ENCODE data around the gene CHST15.

Gene CHST15

DNA sequence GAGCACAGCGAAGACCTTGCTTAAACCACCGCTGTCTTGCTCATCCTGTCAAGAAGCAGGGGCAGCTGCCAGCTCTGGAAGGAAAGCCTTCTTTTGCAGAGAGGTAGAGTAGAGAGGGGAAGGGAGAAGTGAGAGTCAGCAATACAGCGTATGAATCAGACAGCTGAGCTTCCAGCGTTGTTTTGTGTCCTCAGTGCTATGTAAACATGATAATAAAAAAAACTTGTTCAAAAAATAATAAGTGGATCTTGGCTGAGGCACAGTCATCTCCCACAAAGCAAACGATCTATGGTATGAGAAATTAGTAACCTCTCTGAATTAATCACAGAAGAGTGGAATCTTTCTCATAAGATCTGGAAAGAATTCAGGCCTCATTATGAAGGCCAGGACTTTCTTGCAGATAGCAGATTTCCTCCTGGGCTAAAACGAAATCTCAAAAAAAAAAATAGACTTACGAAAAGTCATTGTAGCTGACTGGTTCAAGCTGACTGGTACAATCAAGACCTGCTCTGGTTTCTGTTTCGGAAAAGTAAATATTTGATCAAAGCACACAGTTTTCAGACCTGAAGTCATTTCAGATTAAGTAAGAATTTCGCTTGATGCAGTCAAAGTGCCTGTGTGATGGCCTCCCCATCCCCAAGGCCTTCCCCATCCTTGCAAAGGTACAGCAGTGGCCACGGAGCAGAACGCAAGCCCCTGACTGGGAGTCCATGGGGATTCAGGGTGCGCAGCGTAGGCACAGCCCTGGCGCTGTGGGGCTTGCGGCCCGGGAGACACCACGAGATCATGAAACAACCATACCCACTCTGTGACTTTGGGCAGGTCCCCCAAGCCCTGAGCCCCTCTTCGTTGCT lies 29.4 kb downstream of the CHST15 start:
- no peak for DNase-seq

DNA sequence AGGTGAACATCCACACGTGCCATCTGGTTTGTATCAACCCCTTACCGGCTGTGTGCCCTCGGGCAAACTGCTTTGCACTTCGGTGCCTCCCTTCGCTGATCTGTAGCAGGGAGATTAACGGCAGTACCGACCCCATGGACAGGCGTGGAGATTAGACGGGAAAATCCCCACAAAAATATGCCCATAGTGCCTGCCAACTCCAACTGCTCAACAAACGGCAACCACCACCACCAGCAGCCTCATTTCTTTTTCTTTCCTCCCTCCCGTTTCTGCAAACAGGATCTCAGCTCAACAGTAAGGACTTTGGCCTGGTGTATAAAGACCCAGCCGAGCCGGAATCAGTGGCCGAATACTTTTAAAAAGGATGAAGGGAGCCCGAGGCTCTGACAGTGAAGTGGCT lies 31.0 kb downstream of the CHST15 start:
- no peak for DNase-seq

DNA sequence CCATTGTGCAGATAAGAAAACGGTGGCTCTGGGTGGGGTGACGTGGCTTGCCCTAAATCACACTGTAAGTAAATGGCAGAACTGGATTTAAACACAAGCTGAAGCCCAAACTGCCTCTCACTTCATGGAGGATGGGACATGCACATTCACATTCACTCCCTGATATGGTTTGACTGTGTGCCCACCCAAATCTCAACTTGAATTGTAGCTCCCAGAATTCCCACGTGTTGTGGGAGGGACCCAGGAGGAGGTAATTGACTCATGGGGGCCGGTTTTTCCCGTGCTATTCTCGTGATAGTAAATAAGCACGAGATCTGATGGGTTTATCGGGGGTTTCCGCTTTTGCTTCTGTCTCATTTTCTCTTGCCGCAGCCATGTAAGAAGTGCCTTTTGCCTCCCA lies 32.4 kb downstream of the CHST15 start:
- DNase-seq: no peak

DNA sequence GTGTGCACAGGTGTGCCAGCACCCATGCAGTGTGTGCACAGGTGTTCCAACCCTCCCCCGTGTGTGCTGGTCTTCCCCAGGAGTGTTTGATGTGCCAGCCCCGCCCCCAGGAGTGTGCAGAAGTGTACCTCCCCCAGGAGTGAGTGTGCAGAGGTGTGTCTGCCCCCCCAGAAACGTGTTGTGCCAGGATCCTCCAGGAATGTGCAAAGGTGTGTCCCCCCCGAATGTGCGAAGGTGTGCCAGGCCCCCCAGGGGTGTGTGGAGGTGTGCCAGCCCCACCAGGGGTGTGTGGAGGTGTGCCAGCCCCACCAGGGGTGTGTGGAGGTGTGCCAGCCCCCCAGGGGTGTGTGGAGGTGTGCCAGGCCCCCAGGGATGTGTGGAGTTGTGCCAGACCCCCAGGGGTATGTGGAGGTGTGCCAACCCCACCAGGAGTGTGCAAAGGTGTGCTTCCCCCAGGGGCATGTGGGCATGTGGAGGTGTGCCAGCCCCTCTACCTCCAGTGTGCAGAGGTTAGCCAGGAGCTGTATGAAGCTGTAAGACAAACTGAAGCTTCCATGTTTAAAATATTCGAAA lies 33.2 kb downstream of the CHST15 start:
- no peak for DNase-seq

- no peak for DNase-seq
Measured at GRCh38 chr10:124059551-124059950, 33.8 kb downstream of the CHST15 start.

GRCh38 chr10:124058346-124059003 lies 34.9 kb downstream of the CHST15 start:
- no peak for DNase-seq

GRCh38 chr10:124057601-124058000 lies 35.8 kb downstream of the CHST15 start:
- DNase-seq: no peak

DNA sequence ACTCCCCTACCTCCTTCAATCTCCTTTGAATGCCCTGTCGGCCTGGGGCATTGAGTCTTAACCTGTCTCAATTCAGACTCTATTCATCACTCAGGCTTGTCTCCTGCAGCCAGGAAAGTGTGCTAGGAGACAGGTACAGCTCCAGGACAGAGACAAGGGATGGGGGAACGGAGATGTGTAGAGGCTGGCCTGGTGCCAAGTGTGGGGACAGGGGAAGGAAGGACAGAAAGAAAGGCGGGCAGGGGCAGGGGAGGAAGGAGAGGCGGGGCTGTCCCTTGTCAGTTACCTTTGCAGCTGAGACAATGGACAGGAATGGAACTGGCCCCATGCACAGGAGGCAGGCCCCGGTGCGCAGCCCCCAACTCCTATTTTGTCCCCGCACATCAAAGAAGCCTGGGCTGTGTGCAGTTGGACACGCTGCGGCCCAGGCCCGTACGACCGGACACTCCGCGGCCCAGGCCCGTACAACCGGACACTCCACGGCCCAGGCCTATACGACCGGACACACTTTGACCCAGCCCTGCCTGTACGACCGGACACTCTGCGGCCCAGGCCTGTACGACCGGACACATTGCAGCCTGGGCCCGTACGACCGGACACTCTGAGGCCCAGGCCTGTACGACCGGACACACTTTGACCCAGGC lies 36.9 kb downstream of the CHST15 start:
- DNase-seq: no peak

GRCh38 chr10:124053971-124054370 lies 39.4 kb downstream of the CHST15 start:
- DNase-seq: peak; percentile 40

DNA sequence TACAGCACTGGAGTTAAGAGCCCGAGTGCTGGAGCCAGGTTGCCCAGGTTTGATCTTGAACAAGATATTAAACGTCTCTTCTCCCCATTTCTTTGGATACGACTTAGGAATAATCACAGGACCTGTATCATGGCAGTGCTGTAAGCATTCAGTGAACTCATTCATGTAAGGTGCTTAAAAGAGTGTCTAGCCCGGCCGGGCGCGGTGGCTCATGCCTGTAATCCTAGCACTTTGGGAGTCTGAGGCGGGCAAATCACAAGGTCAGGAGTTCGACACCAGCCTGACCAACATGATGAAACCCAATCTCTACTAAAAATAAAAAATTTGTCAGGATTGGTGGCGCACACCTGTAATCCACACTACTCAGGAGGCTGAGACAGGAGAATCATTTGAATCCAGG lies 40.8 kb downstream of the CHST15 start:
- DNase-seq: no peak

DNA sequence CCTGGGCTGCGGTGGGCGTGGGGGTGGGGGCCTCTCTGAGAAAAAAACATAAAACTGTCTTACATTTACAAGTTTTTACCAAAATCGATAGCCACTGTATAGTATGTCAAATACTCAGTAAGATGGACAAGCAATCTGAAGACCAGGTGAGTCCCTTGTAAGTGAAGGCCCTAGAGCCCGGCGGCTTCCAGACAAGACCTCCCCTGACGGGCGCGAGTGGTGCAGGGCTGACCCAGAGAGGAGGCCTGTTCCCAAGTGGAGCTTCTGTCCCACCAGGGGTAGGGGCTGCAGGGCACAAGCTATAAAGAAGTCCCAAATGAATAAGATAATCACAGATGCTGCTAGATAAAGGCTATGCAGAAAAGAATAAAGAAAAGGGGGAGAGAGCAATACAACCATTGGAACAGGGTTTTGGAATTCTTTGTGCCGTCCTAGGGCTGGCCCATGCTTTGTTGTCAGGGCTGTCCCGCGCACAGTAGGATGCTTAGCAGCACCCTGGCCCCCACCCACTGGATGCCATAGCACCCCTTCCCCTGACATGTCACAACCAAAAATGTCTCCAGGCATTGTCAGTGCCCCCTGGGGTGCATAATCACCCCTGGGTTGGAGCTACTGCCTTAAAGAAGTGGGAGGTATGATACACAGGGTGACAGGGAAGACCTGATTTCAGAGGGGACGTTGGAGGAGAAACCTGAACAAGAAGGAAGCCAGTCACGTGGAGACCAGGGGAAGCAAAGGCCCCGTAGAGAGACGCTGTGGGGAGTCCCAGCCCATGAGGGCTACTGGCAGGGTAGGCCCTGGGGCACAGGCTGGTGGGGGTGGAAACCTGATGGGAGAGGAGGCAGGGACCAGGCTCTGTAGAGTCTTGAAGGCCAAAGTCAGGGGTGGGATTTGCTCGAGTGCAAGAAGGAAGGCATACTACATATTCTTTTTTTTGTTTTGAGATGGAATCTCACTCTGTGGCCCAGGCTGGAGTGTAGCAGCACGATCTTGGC lies 43.1 kb downstream of the CHST15 start:
- DNase-seq: no peak

DNA sequence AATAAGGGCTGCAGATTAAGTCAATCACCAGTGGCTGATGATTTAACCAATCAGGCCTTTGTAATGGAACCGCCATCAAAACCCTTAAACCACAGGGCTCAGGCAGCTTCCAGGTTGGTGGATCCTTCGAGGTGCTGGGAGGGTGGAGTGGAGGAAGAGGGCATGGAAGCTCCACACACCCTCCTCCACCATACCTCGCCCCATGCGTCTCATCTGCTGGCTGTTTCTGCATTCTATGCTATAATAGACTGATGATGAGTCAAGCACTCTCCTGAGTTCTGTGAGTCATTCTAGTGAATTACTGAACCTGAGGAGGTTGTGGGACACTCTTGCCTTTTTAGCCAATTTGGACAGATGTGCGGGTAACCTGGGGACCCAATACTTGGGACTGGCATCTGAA lies 43.9 kb downstream of the CHST15 start:
- peak; percentile 46 for DNase-seq

GRCh38 chr10:124048371-124049290 lies 44.8 kb downstream of the CHST15 start:
- DNase-seq: no peak

- DNase-seq: no peak
Measured at GRCh38 chr10:124047427-124048152, 45.8 kb downstream of the CHST15 start.

DNA sequence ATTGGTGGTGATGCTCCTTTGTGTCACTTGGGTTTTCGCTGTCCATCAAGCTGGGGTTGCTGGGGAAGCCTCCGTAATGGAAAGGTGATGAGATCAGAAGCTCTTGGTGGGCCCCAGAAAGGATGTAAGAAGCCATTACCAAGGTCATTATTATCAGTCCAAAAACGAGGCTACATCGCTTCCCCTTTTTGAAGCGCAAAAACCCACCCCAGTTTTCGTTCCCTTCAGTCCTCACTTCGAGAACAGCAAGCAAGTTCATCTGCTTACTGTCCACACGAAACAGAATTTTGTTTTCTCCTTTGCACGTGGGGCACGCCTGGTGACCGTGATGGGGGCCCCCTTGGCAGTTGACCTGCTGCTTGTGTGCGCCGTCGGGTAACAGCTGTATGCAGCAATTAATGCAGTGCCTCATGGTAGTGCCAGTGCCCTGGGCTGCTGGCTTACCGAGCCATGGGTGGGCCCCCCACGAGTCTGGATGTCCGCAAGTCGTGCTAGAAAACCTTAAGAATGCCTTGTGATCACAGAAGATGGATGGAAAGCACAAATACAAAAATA lies 47.5 kb downstream of the CHST15 start:
- DNase-seq: no peak

DNA sequence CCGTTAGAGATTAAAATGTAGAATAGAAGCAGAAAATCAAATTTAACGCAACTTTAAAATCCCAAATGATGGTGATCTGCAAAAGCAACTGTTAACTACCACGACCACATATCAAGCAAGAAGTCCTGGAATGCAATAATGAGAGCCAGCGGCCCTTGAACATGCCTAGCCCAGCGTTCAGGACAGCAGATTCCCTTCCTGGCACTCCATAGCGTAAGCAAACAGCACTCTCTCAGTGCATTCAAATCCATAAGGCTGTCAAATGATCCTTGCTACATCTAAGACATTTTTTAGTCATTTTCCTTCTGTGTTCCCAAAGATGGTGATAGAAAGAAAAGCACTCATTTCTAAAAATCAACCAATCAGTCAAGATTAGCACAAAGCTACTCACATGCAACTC lies 48.1 kb downstream of the CHST15 start:
- no peak for DNase-seq

GRCh38 chr10:124044143-124044862 lies 49.1 kb downstream of the CHST15 start:
- DNase-seq: no peak

- DNase-seq: no peak
Measured at GRCh38 chr10:124043310-124044142, 49.9 kb downstream of the CHST15 start.
